T-cell (primary cell): ENCODE measurements around the gene ANKS1A. TPM values are rescaled to one million over a fixed set of nuclear protein-coding genes. Genes with fewer than 3 reads are reported as not detected.

ENCODE experiments used
- ATAC-seq, 4 experiments: fragments of 200-7000 bp in 3 of 4; fragments of 150-1000 bp in 1 of 4; cut with Tn5 transposase; replicated peaks in 1 of 4; 1 replicate in 3 of 4; 2 replicates in 1 of 4; pipeline ENCODE4 v1.10.0; 2021; ENCODE audit warnings: moderate library complexity in 3 of 4, mild to moderate bottlenecking in 2 of 4, moderate number of reproducible peaks in 1 of 4
- CTCF ChIA-PET, 2 donors: fragments of 300-600 bp; sonication (Branson Sonifier 250); formaldehyde crosslinking; loops; one replicate each; lab custom pipeline; 2022; ENCODE audit warnings: antibody characterized with exemption in 2 of 2; lab: Charles Lee
- POLR2A ChIA-PET, 2 donors: fragments of 300-600 bp; sonication (Branson Sonifier 250); formaldehyde crosslinking; loops; one replicate each; lab custom pipeline; 2022; ENCODE audit warnings: antibody characterized with exemption in 2 of 2; lab: Charles Lee
- DNase-seq, 35 experiments: peaks; one replicate each; pipeline versions ENCODE4 v3.0.0 to v3.0.0-alpha.2; 2013 to 2023
- H3K27ac ChIP-seq: one replicate; pipeline ENCODE4 v1.5.1; 2013; ENCODE audit warnings: low read length
- H3K27me3 ChIP-seq, 2 experiments: replicated peaks in 1 of 2; 1 replicate in 1 of 2; 2 replicates in 1 of 2; pipeline versions ENCODE4 v1.6.1 to v1.7.0; 2013; ENCODE audit warnings: low read length in 1 of 2, mixed read lengths in 1 of 2; ENCODE audit not compliant: control insufficient read depth in 2 of 2, insufficient read depth in 2 of 2; ENCODE audit errors: extremely low read depth in 1 of 2
- H3K36me3 ChIP-seq, 2 donors: 1 replicate in 1 of 2; 2 replicates in 1 of 2; pipeline versions ENCODE4 v1.6.1 to v1.7.0; 2013; ENCODE audit warnings: low read length in 1 of 2; ENCODE audit not compliant: control insufficient read depth in 2 of 2, insufficient read depth in 1 of 2; ENCODE audit errors: extremely low read depth in 1 of 2
- H3K4me1 ChIP-seq, 2 experiments: 1 replicate in 1 of 2; 2 replicates in 1 of 2; pipeline versions ENCODE4 v1.6.1 to v1.7.0; 2013; ENCODE audit warnings: low read length in 2 of 2, mixed read lengths in 1 of 2; ENCODE audit not compliant: insufficient read depth in 2 of 2, control insufficient read depth in 1 of 2; ENCODE audit errors: extremely low read depth in 1 of 2
- H3K4me3 ChIP-seq, 2 donors: 1 replicate in 1 of 2; 2 replicates in 1 of 2; pipeline versions ENCODE4 v1.5.1 to v1.7.0; 2013; ENCODE audit warnings: mild to moderate bottlenecking in 2 of 2, low read length in 1 of 2, moderate library complexity in 1 of 2; ENCODE audit not compliant: control insufficient read depth in 1 of 2; ENCODE audit errors: extremely low read depth in 1 of 2
- H3K9me3 ChIP-seq: 2 replicates; pipeline ENCODE4 v1.7.0; 2013
- H3K27ac Mint-ChIP-seq, 2 donors: one replicate each; pipeline ENCODE4 v1.8.0; 2020 to 2021; ENCODE audit warnings: mild to moderate bottlenecking in 2 of 2, mixed read lengths in 2 of 2
- H3K27me3 Mint-ChIP-seq, 2 donors: one replicate each; pipeline ENCODE4 v1.8.0; 2021 to 2022; ENCODE audit warnings: mixed read lengths in 2 of 2
- H3K36me3 Mint-ChIP-seq: one replicate; pipeline ENCODE4 v1.8.0; 2021; ENCODE audit warnings: mixed read lengths
- H3K4me1 Mint-ChIP-seq, 3 donors: one replicate each; pipeline ENCODE4 v1.8.0; 2020 to 2022; ENCODE audit warnings: mixed read lengths in 3 of 3, mild to moderate bottlenecking in 1 of 3
- H3K4me3 Mint-ChIP-seq, 3 donors: one replicate each; pipeline ENCODE4 v1.8.0; 2020 to 2022; ENCODE audit warnings: mild to moderate bottlenecking in 3 of 3, mixed read lengths in 3 of 3, moderate library complexity in 3 of 3
- H3K9me3 Mint-ChIP-seq, 3 donors: one replicate each; pipeline ENCODE4 v1.8.0; 2020 to 2022; ENCODE audit warnings: mixed read lengths in 3 of 3
- WGBS: methylation state at CpG from one replicate; pipeline ENCODE4 v1.1.5; 2013; ENCODE audit warnings: missing lambda C conversion rate; ENCODE audit not compliant: insufficient coverage; 5-methylcytosine and 5-hydroxymethylcytosine counted together
- total RNA-seq, 35 experiments: library from RNA in 6 of 35; stranded (reverse) in 6 of 35; fragments of 120-200 nt in 1 of 35; gene quantifications; one replicate each; pipeline versions ENCODE4 v1.2.1 to v1.2.4 and lab custom pipeline; 2013 to 2026

The ANKS1A gene
- total RNA-seq, 5 donors from 2014 or later (not counting 1 experiment from before 2014, with no cell fraction given) = 11.1 to 14.4 (median 11.7) TPM

DNA sequence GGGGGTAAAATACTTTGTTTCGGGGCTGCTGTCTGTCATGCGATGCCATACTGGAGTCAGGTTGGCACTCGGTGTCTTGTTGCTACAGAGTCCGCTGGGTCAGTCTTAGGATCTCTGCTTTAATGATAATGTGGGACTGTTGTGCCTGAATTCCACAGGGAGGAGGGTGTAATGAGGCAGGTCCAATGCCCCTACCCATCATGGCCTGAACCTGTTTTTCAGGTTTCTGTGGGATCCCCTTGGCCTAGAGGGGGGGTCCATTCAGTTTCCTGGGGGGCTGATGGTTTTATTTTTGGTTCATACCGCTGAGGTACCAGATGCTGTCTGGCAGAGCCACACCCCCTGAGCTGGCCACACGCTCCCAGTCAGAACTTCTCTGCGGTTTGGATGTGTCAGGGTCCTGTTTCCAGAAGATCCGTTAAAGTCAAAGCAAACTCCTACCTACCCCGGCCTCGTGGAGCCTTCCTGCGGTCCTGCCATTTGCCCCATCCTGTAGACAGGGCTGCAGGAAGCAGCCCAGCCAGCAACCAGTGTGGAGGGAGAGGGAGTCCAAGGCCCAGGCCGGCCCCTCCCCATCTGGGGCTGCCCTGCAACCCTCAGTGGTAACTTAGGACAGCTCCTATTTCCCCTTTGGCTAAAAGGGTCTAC is 182.4 kb downstream of the ANKS1A start:
- CTCF ChIA-PET = no interaction called here
- peaks cover 5 to 9% of the 10 kb centered on the region in 2 donors for H3K36me3 ChIP-seq
- Mint-ChIP-seq H3K4me3 (no peak overlapping the region), H3K27me3 (no peaks in the 10 kb centered on the region), H3K4me1 (no peaks in the 10 kb centered on the region), H3K9me3 (no peaks in the 10 kb centered on the region), H3K36me3 (peaks cover 28% of the 10 kb centered on the region), H3K27ac (no peak overlapping the region)
- H3K9me3 ChIP-seq = no peaks in the 10 kb centered on the region
- 98% methylated on average over 6 of the region's 12 CpGs for WGBS
- ATAC-seq = no peak
- POLR2A ChIA-PET = no interaction called here
- DNase-seq = no peak
- no peak overlapping the region for H3K4me3 ChIP-seq
- no peaks in the 10 kb centered on the region for H3K27me3 ChIP-seq
- no peak overlapping the region for H3K27ac ChIP-seq
- H3K4me1 ChIP-seq = no peaks in the 10 kb centered on the region

DNA sequence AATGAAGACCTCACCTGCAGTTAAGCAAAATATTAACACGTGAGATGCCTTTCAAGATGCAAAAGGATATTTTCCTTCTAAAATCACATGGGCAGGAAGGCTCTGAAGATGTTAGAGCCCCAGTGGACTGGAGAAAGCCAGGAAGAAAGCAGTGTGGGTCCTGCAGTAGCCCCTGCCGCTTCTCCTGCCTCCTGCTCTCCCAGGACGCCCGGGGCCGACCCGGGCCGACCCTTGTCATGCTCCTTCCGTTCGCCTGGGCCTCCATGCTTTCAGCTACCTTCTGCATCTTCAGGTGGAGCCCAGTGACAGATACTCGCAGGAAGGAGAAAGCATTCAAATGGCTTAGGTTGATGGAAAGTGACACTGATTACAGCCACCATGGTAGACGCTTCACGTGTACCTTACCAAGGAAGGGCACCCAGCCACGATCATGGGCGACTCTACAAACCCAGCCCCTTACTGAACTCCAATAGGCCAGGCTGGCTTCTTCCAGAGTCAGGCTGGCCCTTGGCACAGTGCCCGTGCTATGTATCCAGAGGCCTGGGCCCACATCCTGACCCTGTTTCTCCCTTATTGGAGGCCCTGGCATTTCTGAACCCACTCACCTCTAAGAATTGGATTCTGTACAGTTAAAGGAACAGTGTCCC is 183.1 kb downstream of the ANKS1A start:
- no peak overlapping the region for H3K4me3 ChIP-seq
- no peaks in the 10 kb centered on the region for H3K27me3 ChIP-seq
- no peak for DNase-seq
- no peaks in the 10 kb centered on the region for H3K4me1 ChIP-seq
- ChIA-PET POLR2A (no interaction called here), CTCF (no interaction called here)
- H3K9me3 ChIP-seq = no peaks in the 10 kb centered on the region
- 86% methylated on average over 7 of the region's 15 CpGs for WGBS
- H3K4me3 Mint-ChIP-seq = no peak overlapping the region
- no peak overlapping the region for H3K27ac Mint-ChIP-seq
- no peaks in the 10 kb centered on the region for H3K4me1 Mint-ChIP-seq
- no peaks in the 10 kb centered on the region for H3K9me3 Mint-ChIP-seq
- ATAC-seq = no peak
- peaks cover 31% of the 10 kb centered on the region for H3K36me3 Mint-ChIP-seq
- H3K27ac ChIP-seq = no peak overlapping the region
- H3K36me3 ChIP-seq = peaks cover 5 to 9% of the 10 kb centered on the region in 2 donors
- H3K27me3 Mint-ChIP-seq = no peaks in the 10 kb centered on the region

GRCh38 chr6:35072698-35073055 is 183.6 kb downstream of the ANKS1A start:
- Mint-ChIP-seq H3K27ac (no peak overlapping the region), H3K36me3 (peaks cover 30% of the 10 kb centered on the region), H3K4me1 (no peaks in the 10 kb centered on the region), H3K4me3 (no peak overlapping the region), H3K27me3 (no peaks in the 10 kb centered on the region), H3K9me3 (no peaks in the 10 kb centered on the region)
- no peaks in the 10 kb centered on the region for H3K27me3 ChIP-seq
- H3K36me3 ChIP-seq = peaks cover 5 to 9% of the 10 kb centered on the region in 2 donors
- WGBS = 97% methylated on average over 6 of the region's 9 CpGs
- DNase-seq = no peak
- H3K27ac ChIP-seq = no peak overlapping the region
- no peaks in the 10 kb centered on the region for H3K9me3 ChIP-seq
- no peak for ATAC-seq
- POLR2A ChIA-PET = no interaction called here
- H3K4me1 ChIP-seq = no peaks in the 10 kb centered on the region
- H3K4me3 ChIP-seq = no peak overlapping the region
- CTCF ChIA-PET = no interaction called here

DNA sequence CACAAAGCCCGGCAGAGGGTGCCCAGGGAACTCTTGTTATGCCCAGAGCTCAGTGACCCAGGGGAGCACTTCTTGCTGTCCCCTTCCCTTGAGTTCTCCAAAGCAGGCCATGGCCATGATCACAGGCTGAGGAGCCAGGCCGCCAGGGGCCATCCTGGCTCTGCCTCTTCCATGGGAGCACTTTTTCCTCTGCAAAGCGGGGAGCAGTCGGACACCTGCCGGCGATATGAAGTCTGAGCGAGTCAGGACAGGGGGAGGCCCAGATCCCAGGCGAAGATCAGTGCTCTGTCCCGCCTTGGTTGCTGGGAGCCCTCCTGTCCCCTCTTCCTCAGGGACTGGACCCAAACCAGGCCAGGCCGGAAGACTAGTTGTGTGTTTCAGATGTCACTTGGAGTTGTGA is 184.2 kb downstream of the ANKS1A start:
- ATAC-seq = no peak
- Histone ChIP-seq H3K27ac (no peak overlapping the region), H3K36me3 (peaks cover 5 to 14% of the 10 kb centered on the region in 2 donors), H3K4me3 (no peak overlapping the region), H3K4me1 (no peaks in the 10 kb centered on the region), H3K9me3 (no peaks in the 10 kb centered on the region), H3K27me3 (no peaks in the 10 kb centered on the region)
- no peaks in the 10 kb centered on the region for H3K27me3 Mint-ChIP-seq
- no peak overlapping the region for H3K4me3 Mint-ChIP-seq
- ChIA-PET CTCF (no interaction called here), POLR2A (no interaction called here)
- H3K36me3 Mint-ChIP-seq = peaks cover 30% of the 10 kb centered on the region
- DNase-seq = no peak
- no peaks in the 10 kb centered on the region for H3K9me3 Mint-ChIP-seq
- no peak overlapping the region for H3K27ac Mint-ChIP-seq
- 99% methylated on average over 8 of the region's 10 CpGs for WGBS
- no peaks in the 10 kb centered on the region for H3K4me1 Mint-ChIP-seq

GRCh38 chr6:35073766-35074471 is 184.9 kb downstream of the ANKS1A start:
- Mint-ChIP-seq H3K4me1 (no peaks in the 10 kb centered on the region), H3K4me3 (no peak overlapping the region), H3K9me3 (no peaks in the 10 kb centered on the region), H3K36me3 (peaks cover 27% of the 10 kb centered on the region), H3K27me3 (no peaks in the 10 kb centered on the region), H3K27ac (no peak overlapping the region)
- 96% methylated on average over 13 of the region's 20 CpGs for WGBS
- Histone ChIP-seq H3K27ac (no peak overlapping the region), H3K9me3 (no peaks in the 10 kb centered on the region), H3K4me1 (no peaks in the 10 kb centered on the region), H3K27me3 (no peaks in the 10 kb centered on the region), H3K4me3 (no peak overlapping the region), H3K36me3 (peaks cover 6 to 20% of the 10 kb centered on the region in 2 donors)
- no peak for DNase-seq
- ChIA-PET POLR2A (no interaction called here), CTCF (no interaction called here)
- no peak for ATAC-seq

GRCh38 chr6:35076997-35077712 is 188.1 kb downstream of the ANKS1A start:
- ChIA-PET CTCF (no interaction called here), POLR2A (no interaction called here)
- Histone ChIP-seq H3K27ac (no peak overlapping the region), H3K27me3 (no peaks in the 10 kb centered on the region), H3K4me3 (no peak overlapping the region), H3K9me3 (no peaks in the 10 kb centered on the region), H3K36me3 (peaks cover 26 to 41% of the 10 kb centered on the region in 2 donors), H3K4me1 (no peaks in the 10 kb centered on the region)
- WGBS = 88% methylated on average over 6 of the region's 17 CpGs
- H3K9me3 Mint-ChIP-seq = no peaks in the 10 kb centered on the region
- ATAC-seq (no peak), DNase-seq (no peak)
- no peaks in the 10 kb centered on the region for H3K27me3 Mint-ChIP-seq
- no peak overlapping the region for H3K27ac Mint-ChIP-seq
- no peak overlapping the region for H3K4me3 Mint-ChIP-seq
- peaks cover 39% of the 10 kb centered on the region for H3K36me3 Mint-ChIP-seq
- H3K4me1 Mint-ChIP-seq = no peaks in the 10 kb centered on the region
